ENCODE data around the gene EDEM3.

DNA sequence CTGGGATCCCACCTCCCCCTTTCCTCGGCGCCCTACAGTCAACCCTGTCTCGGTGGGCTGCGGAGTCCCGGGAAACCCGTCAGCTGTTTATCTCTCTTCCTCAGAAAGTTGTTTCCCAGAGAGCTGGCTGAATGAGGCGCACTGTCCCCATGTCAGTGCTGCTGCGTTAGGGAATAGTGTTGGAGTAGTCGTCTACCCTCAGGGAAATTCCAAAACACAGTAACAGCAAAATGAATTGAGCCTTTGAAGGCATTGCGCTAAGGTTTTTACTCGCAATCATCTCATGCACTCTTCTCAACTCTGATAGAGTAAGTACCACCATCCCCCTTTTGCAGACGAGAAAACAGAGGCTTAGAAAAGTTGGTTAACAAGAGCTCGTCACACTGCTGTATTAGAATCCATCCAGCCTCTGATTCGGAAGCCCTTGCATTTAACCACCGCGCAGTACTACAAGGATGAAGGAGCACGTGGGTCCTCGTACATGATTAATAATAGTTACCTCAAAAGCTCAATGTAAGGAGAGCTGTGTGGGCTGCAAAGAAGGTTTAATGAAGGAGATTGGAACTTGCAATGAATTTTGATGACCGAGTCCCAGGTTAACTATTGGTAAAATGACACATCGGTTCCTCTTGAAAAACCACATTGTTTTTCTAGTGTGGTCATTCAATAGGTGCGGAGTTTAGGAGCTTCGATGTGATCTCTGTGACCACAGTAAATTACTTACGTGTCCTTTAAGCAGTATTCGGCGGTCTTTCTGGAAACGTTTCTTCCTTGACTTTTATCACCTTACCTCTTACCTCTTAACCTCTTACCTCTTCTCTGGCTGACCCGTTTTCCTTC, 788 bp upstream of the EDEM3 start:
- TF ChIP-seq EP300 (IDR thresholded peaks at IDR 0.05) (no peak), KDM5A (IDR thresholded peaks at IDR 0.05) (no peak), POLR2A (IDR thresholded peaks at IDR 0.05; ENCODE audit: low read length) (peak; percentile 65), CBX8 (IDR thresholded peaks at IDR 0.05) (no peak)
- TF ChIP-seq, protein P1, sequence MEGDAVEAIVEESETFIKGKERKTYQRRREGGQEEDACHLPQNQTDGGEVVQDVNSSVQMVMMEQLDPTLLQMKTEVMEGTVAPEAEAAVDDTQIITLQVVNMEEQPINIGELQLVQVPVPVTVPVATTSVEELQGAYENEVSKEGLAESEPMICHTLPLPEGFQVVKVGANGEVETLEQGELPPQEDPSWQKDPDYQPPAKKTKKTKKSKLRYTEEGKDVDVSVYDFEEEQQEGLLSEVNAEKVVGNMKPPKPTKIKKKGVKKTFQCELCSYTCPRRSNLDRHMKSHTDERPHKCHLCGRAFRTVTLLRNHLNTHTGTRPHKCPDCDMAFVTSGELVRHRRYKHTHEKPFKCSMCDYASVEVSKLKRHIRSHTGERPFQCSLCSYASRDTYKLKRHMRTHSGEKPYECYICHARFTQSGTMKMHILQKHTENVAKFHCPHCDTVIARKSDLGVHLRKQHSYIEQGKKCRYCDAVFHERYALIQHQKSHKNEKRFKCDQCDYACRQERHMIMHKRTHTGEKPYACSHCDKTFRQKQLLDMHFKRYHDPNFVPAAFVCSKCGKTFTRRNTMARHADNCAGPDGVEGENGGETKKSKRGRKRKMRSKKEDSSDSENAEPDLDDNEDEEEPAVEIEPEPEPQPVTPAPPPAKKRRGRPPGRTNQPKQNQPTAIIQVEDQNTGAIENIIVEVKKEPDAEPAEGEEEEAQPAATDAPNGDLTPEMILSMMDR (IDR thresholded peaks at IDR 0.05), result no peak
- TF ChIP-seq, protein P2, sequence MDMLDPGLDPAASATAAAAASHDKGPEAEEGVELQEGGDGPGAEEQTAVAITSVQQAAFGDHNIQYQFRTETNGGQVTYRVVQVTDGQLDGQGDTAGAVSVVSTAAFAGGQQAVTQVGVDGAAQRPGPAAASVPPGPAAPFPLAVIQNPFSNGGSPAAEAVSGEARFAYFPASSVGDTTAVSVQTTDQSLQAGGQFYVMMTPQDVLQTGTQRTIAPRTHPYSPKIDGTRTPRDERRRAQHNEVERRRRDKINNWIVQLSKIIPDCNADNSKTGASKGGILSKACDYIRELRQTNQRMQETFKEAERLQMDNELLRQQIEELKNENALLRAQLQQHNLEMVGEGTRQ (IDR thresholded peaks at IDR 0.05), result no peak
- TF ChIP-seq, protein P3, sequence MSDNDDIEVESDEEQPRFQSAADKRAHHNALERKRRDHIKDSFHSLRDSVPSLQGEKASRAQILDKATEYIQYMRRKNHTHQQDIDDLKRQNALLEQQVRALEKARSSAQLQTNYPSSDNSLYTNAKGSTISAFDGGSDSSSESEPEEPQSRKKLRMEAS (IDR thresholded peaks at IDR 0.05), result peak; percentile 39; the same call in 1 of the 2 replicates

All from A549 (cell line).